ENCODE measurements around the gene LMO3.

DNA sequence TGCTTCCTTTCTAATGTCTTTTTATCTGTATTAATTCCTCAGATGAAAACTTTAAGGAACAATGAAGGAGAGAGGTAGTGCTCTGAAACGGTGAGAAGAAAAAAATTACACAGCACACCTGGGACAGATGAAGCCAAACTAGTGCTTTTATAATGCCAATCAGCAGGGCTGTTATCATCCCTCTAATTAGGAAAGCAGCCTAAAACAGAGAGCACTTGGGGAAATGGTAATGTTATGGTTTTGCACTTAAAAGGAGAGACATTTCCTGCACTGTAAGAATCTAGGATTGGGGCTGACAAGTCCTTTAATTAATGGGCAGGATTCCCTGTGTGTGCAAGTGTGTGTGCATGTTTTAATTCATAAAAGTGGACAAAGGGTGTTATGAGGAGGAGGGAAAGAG is 4.8 kb upstream of the LMO3 start:
- TF ChIP-seq, protein P1, sequence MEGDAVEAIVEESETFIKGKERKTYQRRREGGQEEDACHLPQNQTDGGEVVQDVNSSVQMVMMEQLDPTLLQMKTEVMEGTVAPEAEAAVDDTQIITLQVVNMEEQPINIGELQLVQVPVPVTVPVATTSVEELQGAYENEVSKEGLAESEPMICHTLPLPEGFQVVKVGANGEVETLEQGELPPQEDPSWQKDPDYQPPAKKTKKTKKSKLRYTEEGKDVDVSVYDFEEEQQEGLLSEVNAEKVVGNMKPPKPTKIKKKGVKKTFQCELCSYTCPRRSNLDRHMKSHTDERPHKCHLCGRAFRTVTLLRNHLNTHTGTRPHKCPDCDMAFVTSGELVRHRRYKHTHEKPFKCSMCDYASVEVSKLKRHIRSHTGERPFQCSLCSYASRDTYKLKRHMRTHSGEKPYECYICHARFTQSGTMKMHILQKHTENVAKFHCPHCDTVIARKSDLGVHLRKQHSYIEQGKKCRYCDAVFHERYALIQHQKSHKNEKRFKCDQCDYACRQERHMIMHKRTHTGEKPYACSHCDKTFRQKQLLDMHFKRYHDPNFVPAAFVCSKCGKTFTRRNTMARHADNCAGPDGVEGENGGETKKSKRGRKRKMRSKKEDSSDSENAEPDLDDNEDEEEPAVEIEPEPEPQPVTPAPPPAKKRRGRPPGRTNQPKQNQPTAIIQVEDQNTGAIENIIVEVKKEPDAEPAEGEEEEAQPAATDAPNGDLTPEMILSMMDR (IDR thresholded peaks at IDR 0.05), result no peak
- no peak for TF ChIP-seq POLR2A (IDR thresholded peaks at IDR 0.05)
